K562 (cell line): ENCODE measurements around the gene LCA5L. TPM values are rescaled to one million over a fixed set of nuclear protein-coding genes. Genes with fewer than 3 reads are reported as not detected.

Source experiments
- ATAC-seq: fragments of 200-7000 bp; cut with Tn5 transposase; 3 replicates; pipeline ENCODE4 v1.9.1; 2020; ENCODE audit warnings: moderate library complexity
- BruUV-seq: library from RNA; stranded (reverse); fragments of 400-500 nt; replicated peaks from 2 replicates; lab custom pipeline; 2021; lab: Mats Ljungman, UMichigan
- CTCF ChIA-PET: fragments of 300-600 bp; formaldehyde crosslinking; extraction: SDS; loops from one replicate; lab custom pipeline; 2021; ENCODE audit warnings: low intra/inter-chr PET ratio; lab: Yijun Ruan, JAX
- POLR2A ChIA-PET: fragments of 300-600, 350-650 bp; sonication (Branson Sonifier 250); formaldehyde crosslinking; extraction: SDS; loops from one replicate; lab custom pipeline; 2021; ENCODE audit warnings: antibody characterized with exemption, inconsistent platforms; lab: Yijun Ruan, JAX
- DNase-seq, 4 experiments: peaks; one replicate each; pipeline versions ENCODE4 v3.0.0 to v3.0.0-alpha.2; 2011 to 2018; ENCODE audit warnings: low spot score in 3 of 4, mixed read lengths in 3 of 4; ENCODE audit errors: extremely low read depth in 1 of 4
- FAIRE-seq: peaks from 2 replicates; lab custom pipeline; 2011; peaks lifted over from hg19 to GRCh38; lab: Jason Lieb, UNC
- H2AFZ ChIP-seq: 2 replicates; pipeline ENCODE4 v1.6.0; 2011; ENCODE audit warnings: low read depth, low read length, control low read depth, inconsistent platforms
- H3K27ac ChIP-seq: fragments of 200-600 bp; 3 replicates; pipeline ENCODE4 v1.8.0; 2011; ENCODE audit warnings: low read depth, mild to moderate bottlenecking, control low read depth, inconsistent platforms, low read length, moderate library complexity, mixed read lengths; ENCODE audit errors: extremely low read depth
- H3K27me3 ChIP-seq, 2 experiments: fragments of 300-600 bp in 1 of 2; 2 replicates in 1 of 2; 3 replicates in 1 of 2; pipeline versions ENCODE4 v1.6.0 to v1.8.0; 2011; ENCODE audit warnings: inconsistent platforms in 2 of 2, low read length in 2 of 2, mild to moderate bottlenecking in 1 of 2, mixed read lengths in 1 of 2, moderate library complexity in 1 of 2; ENCODE audit not compliant: control insufficient read depth in 2 of 2, insufficient read depth in 2 of 2
- H3K36me3 ChIP-seq: fragments of 300-600 bp; 3 replicates; pipeline ENCODE4 v1.8.0; 2011; ENCODE audit warnings: mild to moderate bottlenecking, low read length, inconsistent platforms; ENCODE audit not compliant: control insufficient read depth, insufficient read depth
- H3K4me1 ChIP-seq, 2 experiments: fragments of 200-600 bp in 1 of 2; replicated peaks in 1 of 2; 2 replicates in 1 of 2; 3 replicates in 1 of 2; pipeline versions ENCODE4 v1.5.1 to v1.8.0; 2011; ENCODE audit warnings: inconsistent platforms in 2 of 2, low read length in 2 of 2, mild to moderate bottlenecking in 1 of 2, mixed read lengths in 1 of 2, moderate library complexity in 1 of 2; ENCODE audit not compliant: control insufficient read depth in 2 of 2, insufficient read depth in 2 of 2
- H3K4me2 ChIP-seq: 2 replicates; pipeline ENCODE4 v1.6.1; 2011; ENCODE audit warnings: low read length, control low read depth, inconsistent platforms, mixed read lengths; ENCODE audit not compliant: insufficient read depth
- H3K4me3 ChIP-seq: fragments of 200-600 bp; sonication (generic), shearing (Covaris generic); 2 replicates; pipeline ENCODE4 v1.5.1; 2016; ENCODE audit warnings: control low read depth, inconsistent platforms
- H3K79me2 ChIP-seq: fragments of 200-600 bp; 3 replicates; pipeline ENCODE4 v1.8.0; 2011; ENCODE audit warnings: low read length, inconsistent platforms; ENCODE audit not compliant: control insufficient read depth, insufficient read depth
- H3K9ac ChIP-seq, 2 experiments: 2 replicates each; pipeline versions ENCODE4 v1.6.0 to v1.6.1; 2011; ENCODE audit warnings: low read depth in 2 of 2, low read length in 2 of 2, control low read depth in 1 of 2, inconsistent platforms in 1 of 2, mild to moderate bottlenecking in 1 of 2, mixed read lengths in 1 of 2; ENCODE audit not compliant: insufficient read depth in 1 of 2
- H3K9me1 ChIP-seq: one replicate; pipeline ENCODE4 v1.6.0; 2011; ENCODE audit warnings: inconsistent platforms, mild to moderate bottlenecking, low read length, moderate library complexity; ENCODE audit not compliant: control insufficient read depth, insufficient read depth
- H3K9me3 ChIP-seq: replicated peaks from 2 replicates; pipeline ENCODE4 v1.5.1; 2011; ENCODE audit warnings: low read depth, low read length, inconsistent platforms; ENCODE audit not compliant: control insufficient read depth, insufficient read depth
- H4K20me1 ChIP-seq: replicated peaks from 2 replicates; pipeline ENCODE4 v1.6.1; 2011; ENCODE audit warnings: low read length, inconsistent platforms, mixed read lengths; ENCODE audit not compliant: control insufficient read depth, insufficient read depth
- ATF7 ChIP-seq: fragments of 450-650 bp; IDR thresholded peaks from 2 replicates; pipeline ENCODE4 v1.7.1; 2014; ENCODE audit warnings: mild to moderate bottlenecking, moderate library complexity
- CBX5 ChIP-seq: IDR thresholded peaks from 2 replicates; pipeline ENCODE4 v1.6.1; 2014; ENCODE audit warnings: low read depth, borderline replicate concordance
- DACH1 ChIP-seq: fragments of 450-650 bp; IDR thresholded peaks from 2 replicates; pipeline ENCODE4 v1.6.1; 2018; ENCODE audit not compliant: partially characterized antibody
- E2F1 ChIP-seq: sonication (generic); formaldehyde crosslinking; IDR thresholded peaks from 2 replicates; pipeline ENCODE4 v1.8.1; 2023; ENCODE audit warnings: mild to moderate bottlenecking, missing genetic modification reagents, moderate library complexity
- ERF ChIP-seq: fragments of 450-650 bp; formaldehyde crosslinking; IDR thresholded peaks from 2 replicates; pipeline ENCODE4 v1.4.0; 2020; ENCODE audit warnings: mild to moderate bottlenecking, mixed read lengths
- FOSL1 ChIP-seq: fragments of 200-800 bp; sonication (Bioruptor generic); conservative IDR thresholded peaks from 2 replicates; pipeline ENCODE4 v1.6.1; 2016; ENCODE audit warnings: missing genetic modification characterization, missing compliant biosample characterization
- GABPB2 ChIP-seq: fragments of 250-450 bp; sonication (Bioruptor Pico); conservative IDR thresholded peaks from 2 replicates; pipeline ENCODE4 v1.5.1; 2021; ENCODE audit warnings: mild to moderate bottlenecking
- MCM2 ChIP-seq: fragments of 450-650 bp; IDR thresholded peaks from 2 replicates; pipeline ENCODE4 v1.6.1; 2017; ENCODE audit warnings: low read depth, mild to moderate bottlenecking
- NCOA1 ChIP-seq: fragments of 450-650 bp; IDR thresholded peaks from 2 replicates; pipeline ENCODE4 v1.6.1; 2016; ENCODE audit warnings: low read depth
- NR2F6 ChIP-seq: fragments of 450-650 bp; formaldehyde crosslinking; IDR thresholded peaks from 2 replicates; pipeline ENCODE4 v1.4.0; 2020; ENCODE audit warnings: mild to moderate bottlenecking
- POLR2G ChIP-seq: fragments of 200-400 bp; formaldehyde crosslinking; IDR thresholded peaks from 2 replicates; pipeline ENCODE4 v1.6.1; 2017; ENCODE audit warnings: low read depth, mild to moderate bottlenecking, antibody characterized with exemption, low read length, moderate library complexity
- PURB ChIP-seq: sonication (generic); formaldehyde crosslinking; IDR thresholded peaks from 2 replicates; pipeline ENCODE4 v1.9.0; 2021; ENCODE audit warnings: low read depth, mild to moderate bottlenecking, missing genetic modification reagents
- RBFOX2 ChIP-seq: fragments of 200-400 bp; formaldehyde crosslinking; IDR thresholded peaks from 2 replicates; pipeline ENCODE4 v1.6.1; 2017; ENCODE audit warnings: low read depth, mild to moderate bottlenecking, low read length, moderate library complexity
- RFX7 ChIP-seq: fragments of 250-450 bp; sonication (Bioruptor Pico); IDR thresholded peaks from 2 replicates; pipeline ENCODE4 v1.5.1; 2021; ENCODE audit warnings: mild to moderate bottlenecking
- THRB ChIP-seq: fragments of 450-650 bp; formaldehyde crosslinking; conservative IDR thresholded peaks from 2 replicates; pipeline ENCODE4 v1.4.0; 2022; ENCODE audit warnings: mild to moderate bottlenecking, missing genetic modification characterization
- YY1 ChIP-seq, 3 experiments: IDR thresholded peaks; 2 replicates each; pipeline ENCODE4 v1.6.1; 2011; ENCODE audit warnings: low read length in 2 of 3, mild to moderate bottlenecking in 2 of 3, moderate library complexity in 2 of 3, borderline replicate concordance in 1 of 3, control low read depth in 1 of 3, low read depth in 1 of 3; ENCODE audit not compliant: insufficient read depth in 3 of 3, insufficient replicate concordance in 2 of 3, control insufficient read depth in 1 of 3, insufficient read length in 1 of 3; ENCODE audit errors: extremely low read depth in 1 of 3
- ZC3H11A ChIP-seq: IDR thresholded peaks from 2 replicates; pipeline ENCODE4 v1.6.1; 2012; ENCODE audit warnings: low read depth, low read length, improper control_type of control experiment
- ZNF561 ChIP-seq: fragments of 450-650 bp; formaldehyde crosslinking; conservative IDR thresholded peaks from 2 replicates; pipeline ENCODE4 v1.4.0; 2020; ENCODE audit warnings: mild to moderate bottlenecking, moderate library complexity
- WGBS: fragments of 100-300 bp; shearing (Covaris generic); methylation state at CpG from one replicate; pipeline ENCODE4 v1.1.6; 2016; ENCODE audit warnings: low coverage, mixed read lengths; ENCODE audit not compliant: insufficient coverage; ENCODE audit errors: missing lambda C conversion rate; 5-methylcytosine and 5-hydroxymethylcytosine counted together
- in situ Hi-C: fragments of 300-500 bp; cut with MboI; formaldehyde crosslinking; loops from 4 replicates; pipeline ENCODE4 v1.15.0; 2018; ENCODE audit warnings: inconsistent platforms, mixed read lengths
- intact Hi-C: fragments of 100-400 bp; cut with micrococcal nuclease; formaldehyde crosslinking; loops from 2 replicates; pipeline ENCODE4 v1.14.2; 2022
- polyA plus RNA-seq, 8 experiments: library from polyadenylated mRNA; depleted of rRNA in 4 of 8; stranded (reverse) in 5 of 8; unstranded in 3 of 8; fragments of >200 nt; fragmentation: Nextera tagmentation in 2 of 8; fragmentation: Illumina TruSeq in 1 of 8; extraction: Ambion mirVana in 2 of 8; extraction: Trizol in 1 of 8; gene quantifications; 2 replicates each; pipeline versions ENCODE4 v1.2.1 to v1.2.3, GENCODE V29; 2011 to 2014; ENCODE audit warnings: inconsistent platforms in 1 of 8, missing spikeins in 1 of 8
- total RNA-seq, 7 experiments: library from RNA; depleted of rRNA in 6 of 7; stranded (reverse); fragments of >200 nt in 6 of 7; fragmentation: Illumina TruSeq in 2 of 7; extraction: Trizol in 2 of 7; gene quantifications; 2 replicates each; pipeline versions ENCODE4 v1.2.1 to v1.2.3, GENCODE V29; 2011 to 2021; ENCODE audit warnings: low replicate concordance in 1 of 7

The LCA5L gene
- total and polyA plus RNA-seq, 9 of the 15 experiments (the other 6 are each of a cell fraction or from before 2014, with no cell fraction given): 1.8 to 4.9 (median 3.8) TPM

GRCh38 chr21:39453571-39454179 is 8.1 kb upstream of the LCA5L start (continued):
- TF ChIP-seq YY1 (IDR thresholded peaks at IDR 0.05; ENCODE audit: borderline replicate concordance in 1 of 3, control insufficient read depth in 1 of 3, extremely low read depth in 1 of 3, insufficient read depth in 3 of 3, insufficient read length in 1 of 3, insufficient replicate concordance in 2 of 3, low read depth in 1 of 3, low read length in 2 of 3) (no peak), ZNF561 (CRISPR knock-in tag) (no peak), MCM2 (no peak), ATF7 (no peak; the same call in 1 of the 2 replicates), PURB (CRISPR knock-in tag) (no peak), E2F1 (CRISPR knock-in tag) (no peak), RFX7 (CRISPR knock-in tag) (no peak), ZC3H11A (no peak), DACH1 (peak; percentile 99)

- no peaks in the 10 kb centered on the region for H3K36me3 ChIP-seq
- FAIRE-seq (no peak), ATAC-seq (peak; percentile 3; the same call in 2 of the 3 replicates), DNase-seq (no peak)
- H3K9me1 ChIP-seq: no peaks in the 10 kb centered on the region
- BruUV-seq: TSS peak; percentile 82
- peak overlapping the region; percentile 6; the same call in 1 of the 2 replicates for H3K4me3 ChIP-seq
- H3K4me1 ChIP-seq: peaks cover 17 to 25% of the 10 kb centered on the region in 2 experiments
- no peaks in the 10 kb centered on the region for H3K79me2 ChIP-seq
- intact Hi-C loops: no loop called here
- in situ Hi-C loops: no loop called here
- no peaks in the 10 kb centered on the region for H3K27me3 ChIP-seq
- H3K9me3 ChIP-seq: no peaks in the 10 kb centered on the region
- H2AFZ ChIP-seq: peak overlapping the region; percentile 83
- H3K9ac ChIP-seq: peak overlapping the region; percentile 55 to 65; a peak in 3 of 4 replicates
- 38% methylated on average over 6 of the region's 6 CpGs for WGBS
- no peaks in the 10 kb centered on the region for H4K20me1 ChIP-seq
- H3K27ac ChIP-seq: peak overlapping the region; percentile 74; the same call in 2 of the 3 replicates
- CTCF ChIA-PET: no interaction called here
- POLR2A ChIA-PET: interaction anchor here (0.8 to 2.5 kb wide), 5 partner anchors 8 to 105 kb away, joined by 3 to 19 read pairs (median 4); no protein-coding TSS in a partner anchor
- H3K4me2 ChIP-seq: peak overlapping the region; percentile 72
- no peak for TF ChIP-seq CBX5
- 0 out of 2 replicates have a peak, but pooled peaks have one; percentile 14 for TF ChIP-seq NR2F6 (CRISPR knock-in tag)
- peak; percentile 64 for TF ChIP-seq RBFOX2
- 0 out of 2 replicates have a peak, but pooled peaks have one; percentile 26 for TF ChIP-seq ERF (CRISPR knock-in tag)
- TF ChIP-seq THRB (CRISPR knock-in tag): peak; percentile 71; the same call in 1 of the 2 replicates
- TF ChIP-seq POLR2G: 0 out of 2 replicates have a peak, but pooled peaks have one; percentile 1
- TF ChIP-seq FOSL1: 0 out of 2 replicates have a peak, but pooled peaks have one; percentile 15
- 0 out of 2 replicates have a peak, but pooled peaks have one; percentile 34 for TF ChIP-seq GABPB2
- no peak for TF ChIP-seq NCOA1
Measured at GRCh38 chr21:39452970-39453342, 7.4 kb upstream of the LCA5L start.
